ENCODE data around the gene CRYBB2.
"Not testable (repeated sequence)": the region's sequence is repeated elsewhere in the genome, so short reads cannot be mapped to it uniquely, and the experiment has no call there.

Gene CRYBB2

GRCh38 chr22:25176175-25176574 is 43.3 kb upstream of the CRYBB2 start:
- Histone ChIP-seq H3K27ac (no peak overlapping the region), H3K27me3 (ENCODE audit: insufficient read depth, low read depth, severe bottlenecking) (no peaks in the 10 kb centered on the region), H3K4me3 (ENCODE audit: low read depth, low read length) (no peak overlapping the region), H3K9me3 (ENCODE audit: severe bottlenecking) (no peaks in the 10 kb centered on the region), H3K36me3 (peaks cover 21% of the 10 kb centered on the region)
- DNase-seq = no peak
- no peak for TF ChIP-seq CTCF (IDR thresholded peaks at IDR 0.05; ENCODE audit: low read depth, low read length)

- TF ChIP-seq CTCF (IDR thresholded peaks at IDR 0.05; ENCODE audit: low read depth, low read length) = no peak
- no peak for DNase-seq
- Histone ChIP-seq H3K27me3 (ENCODE audit: insufficient read depth, low read depth, severe bottlenecking) (no peaks in the 10 kb centered on the region), H3K4me3 (ENCODE audit: low read depth, low read length) (no peak overlapping the region), H3K27ac (no peak overlapping the region), H3K9me3 (ENCODE audit: severe bottlenecking) (no peaks in the 10 kb centered on the region), H3K36me3 (peaks cover 16% of the 10 kb centered on the region)
Measured at GRCh38 chr22:25176799-25177198, 42.6 kb upstream of the CRYBB2 start.

- Histone ChIP-seq H3K27ac (no peak overlapping the region), H3K4me3 (ENCODE audit: low read depth, low read length) (no peak overlapping the region), H3K36me3 (peaks cover 15% of the 10 kb centered on the region), H3K27me3 (ENCODE audit: insufficient read depth, low read depth, severe bottlenecking) (no peaks in the 10 kb centered on the region), H3K9me3 (ENCODE audit: severe bottlenecking) (no peaks in the 10 kb centered on the region)
- no peak for TF ChIP-seq CTCF (IDR thresholded peaks at IDR 0.05; ENCODE audit: low read depth, low read length)
- no peak for DNase-seq
Measured at GRCh38 chr22:25177226-25177625, 42.2 kb upstream of the CRYBB2 start.

GRCh38 chr22:25177895-25178294 is 41.5 kb upstream of the CRYBB2 start:
- Histone ChIP-seq H3K27ac (no peak overlapping the region), H3K4me3 (ENCODE audit: low read depth, low read length) (no peak overlapping the region), H3K9me3 (ENCODE audit: severe bottlenecking) (no peaks in the 10 kb centered on the region), H3K27me3 (ENCODE audit: insufficient read depth, low read depth, severe bottlenecking) (no peaks in the 10 kb centered on the region), H3K36me3 (peaks cover 15% of the 10 kb centered on the region)
- no peak for DNase-seq
- TF ChIP-seq CTCF (IDR thresholded peaks at IDR 0.05; ENCODE audit: low read depth, low read length) = no peak

GRCh38 chr22:25178348-25178747 is 41.1 kb upstream of the CRYBB2 start:
- H3K27me3 ChIP-seq (ENCODE audit: insufficient read depth, low read depth, severe bottlenecking); DNase-seq; H3K27ac ChIP-seq; H3K4me3 ChIP-seq (ENCODE audit: low read depth, low read length); H3K9me3 ChIP-seq (ENCODE audit: severe bottlenecking): not testable (repeated sequence)
- H3K36me3 ChIP-seq = peaks cover 15% of the 10 kb centered on the region

GRCh38 chr22:25178869-25179631 is 40.4 kb upstream of the CRYBB2 start:
- not testable (repeated sequence) for H3K4me3 ChIP-seq (ENCODE audit: low read depth, low read length)

More at GRCh38 chr22:25178869-25179631, 40.4 kb upstream of the CRYBB2 start:
- H3K27me3 ChIP-seq (ENCODE audit: insufficient read depth, low read depth, severe bottlenecking); DNase-seq; H3K27ac ChIP-seq; H3K9me3 ChIP-seq (ENCODE audit: severe bottlenecking): not testable (repeated sequence)
- H3K36me3 ChIP-seq = peaks cover 15% of the 10 kb centered on the region
